ENCODE results near the gene LAMA3. TPM values are rescaled to one million over a fixed set of nuclear protein-coding genes. Genes with fewer than 3 reads are reported as not detected.

Gene LAMA3
- total and polyA plus RNA-seq, 2 of the 13 experiments (the other 11 are each of a cell fraction or from before 2014, with no cell fraction given): 0.45 to 2.2 TPM

- TF ChIP-seq USF2 (IDR thresholded peaks at IDR 0.05; ENCODE audit: low read depth, low read length): no peak
- TF ChIP-seq USF2 (CRISPR knock-in tag; IDR thresholded peaks at IDR 0.05; ENCODE audit: borderline replicate concordance): no peak
- no peak for TF ChIP-seq ZBTB10 (CRISPR knock-in tag; IDR thresholded peaks at IDR 0.05; ENCODE audit: borderline replicate concordance)
Measured at GRCh38 chr18:23943104-23943503, 253.9 kb downstream of the LAMA3 start (continued).

DNA sequence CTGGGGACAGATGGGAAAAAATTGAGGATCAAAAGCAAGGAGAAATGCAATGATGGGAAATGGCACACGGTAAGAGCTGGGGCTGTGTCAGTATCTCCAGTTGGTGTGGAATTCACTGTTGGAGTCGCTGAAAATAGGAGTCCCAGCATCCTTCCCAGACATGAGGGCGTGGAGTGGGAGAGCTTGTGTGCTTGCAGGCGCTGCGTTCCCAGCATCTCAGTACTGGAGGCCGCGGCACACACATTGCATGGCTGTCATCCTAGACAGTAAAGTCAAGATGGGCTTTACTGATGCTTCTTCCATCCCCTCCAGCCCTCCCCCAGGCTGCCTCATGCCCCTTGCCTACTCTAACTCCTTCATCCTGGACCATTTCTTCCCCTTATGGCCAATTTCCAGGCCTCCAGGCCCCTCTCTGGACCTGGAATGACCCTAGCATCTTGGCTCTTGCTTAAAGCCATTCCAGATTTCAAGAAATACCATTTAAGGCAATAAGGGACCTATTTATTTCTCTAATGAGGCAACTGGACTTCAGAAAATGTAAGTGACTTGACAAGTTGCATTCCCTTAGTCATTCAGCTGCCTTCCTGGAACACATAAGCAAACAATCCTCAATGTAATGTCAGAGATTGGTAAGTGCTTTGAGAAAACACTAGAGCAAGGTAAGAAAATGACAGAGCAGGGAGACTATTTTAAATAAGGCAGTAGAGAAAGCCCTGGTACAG, 254.8 kb downstream of the LAMA3 start:
- no peaks in the 10 kb centered on the region for H3K4me1 ChIP-seq (ENCODE audit: insufficient read depth, low read length)
- DNase-seq (ENCODE audit: low spot score): no peak
- H3K4me3 ChIP-seq (replicated peaks in 1 of 3; ENCODE audit: insufficient read depth in 1 of 3, low read depth in 2 of 3, low read length in 3 of 3): no peak overlapping the region
- ATAC-seq: no peak
- H2AFZ ChIP-seq (ENCODE audit: low read length): no peak overlapping the region
- in situ Hi-C loops (cut with HindIII; ENCODE audit: extremely low pct_ligation_motif_present, low pct_unique_long_range_greater_than_20kb) (no loop called here), intact Hi-C loops (cut with micrococcal nuclease; ENCODE audit: unreplicated experiment) (no loop called here)
- no peaks in the 10 kb centered on the region for H3K79me2 ChIP-seq (ENCODE audit: insufficient read depth, low read length)
- WGBS (ENCODE audit: low lambda C conversion rate): 89% methylated on average over 5 of the region's 7 CpGs
- FAIRE-seq: no peak
- CTCF ChIA-PET (ENCODE audit: low intra/inter-chr PET ratio, low total read pairs): no interaction called here
- no peak overlapping the region for H3K9ac ChIP-seq (ENCODE audit: insufficient read depth, low read depth, low read length)
- H4K20me1 ChIP-seq (ENCODE audit: insufficient read depth, low read length): no peaks in the 10 kb centered on the region
- H3K9me3 ChIP-seq (ENCODE audit: low read length): no peaks in the 10 kb centered on the region
- H3K4me2 ChIP-seq (ENCODE audit: low read depth, low read length): no peak overlapping the region
- POLR2A ChIA-PET: no interaction called here
- H3K27me3 ChIP-seq (ENCODE audit: control insufficient read depth in 1 of 2, insufficient read depth in 2 of 2, low read length in 2 of 2): peaks cover 0 to 2% of the 10 kb centered on the region in 2 experiments; a peak in 1 of 5 replicates
- BruUV-seq (replicated peaks): no TSS peak
- no peak overlapping the region for H3K27ac ChIP-seq (ENCODE audit: extremely low read length, insufficient read depth, low read length)
- H3K36me3 ChIP-seq (replicated peaks in 1 of 2; ENCODE audit: control insufficient read depth in 1 of 2, insufficient read depth in 2 of 2, low read length in 2 of 2): no peaks in the 10 kb centered on the region
- TF ChIP-seq ARID3A (IDR thresholded peaks at IDR 0.05; ENCODE audit: low read depth, low read length) (no peak), GTF2F1 (IDR thresholded peaks at IDR 0.05; ENCODE audit: low read length) (no peak), ADNP (CRISPR knock-in tag; IDR thresholded peaks at IDR 0.05) (no peak), MIER3 (CRISPR knock-in tag; IDR thresholded peaks at IDR 0.05; ENCODE audit: borderline replicate concordance) (no peak), MTA3 (CRISPR knock-in tag; IDR thresholded peaks at IDR 0.05) (no peak), ZNF563 (CRISPR knock-in tag; IDR thresholded peaks at IDR 0.05) (no peak), ZNF724P (CRISPR knock-in tag; IDR thresholded peaks at IDR 0.05; ENCODE audit: borderline replicate concordance) (no peak), ZFP37 (CRISPR knock-in tag; IDR thresholded peaks at IDR 0.05; ENCODE audit: borderline replicate concordance) (no peak), CHCHD3 (CRISPR knock-in tag; IDR thresholded peaks at IDR 0.05) (no peak), ZNF136 (CRISPR knock-in tag; IDR thresholded peaks at IDR 0.05; ENCODE audit: low read depth) (no peak), STAG1 (CRISPR knock-in tag; IDR thresholded peaks at IDR 0.05) (no peak)
- TF ChIP-seq, protein P1, sequence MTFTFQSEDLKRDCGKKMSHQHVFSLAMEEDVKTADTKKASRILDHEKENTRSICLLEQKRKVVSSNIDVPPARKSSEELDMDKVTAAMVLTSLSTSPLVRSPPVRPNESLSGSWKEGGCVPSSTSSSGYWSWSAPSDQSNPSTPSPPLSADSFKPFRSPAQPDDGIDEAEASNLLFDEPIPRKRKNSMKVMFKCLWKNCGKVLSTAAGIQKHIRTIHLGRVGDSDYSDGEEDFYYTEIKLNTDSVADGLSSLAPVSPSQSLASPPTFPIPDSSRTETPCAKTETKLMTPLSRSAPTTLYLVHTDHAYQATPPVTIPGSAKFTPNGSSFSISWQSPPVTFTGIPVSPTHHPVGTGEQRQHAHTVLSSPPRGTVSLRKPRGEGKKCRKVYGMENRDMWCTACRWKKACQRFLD (CRISPR knock-in tag; IDR thresholded peaks at IDR 0.05; ENCODE audit: borderline replicate concordance): no peak
